PC-9 (cell line): ENCODE data around the gene EVA1C. TPM values are rescaled to one million over a fixed set of nuclear protein-coding genes. Genes with fewer than 3 reads are reported as not detected.

Experiments used
- BruUV-seq: library from RNA; stranded (reverse); fragments of 400-500 nt; replicated peaks from 2 replicates; lab custom pipeline; 2021; lab: Mats Ljungman, UMichigan
- CTCF ChIA-PET: fragments of 300-600 bp; sonication (Branson Sonifier 250); formaldehyde crosslinking; loops from one replicate; lab custom pipeline; 2022; ENCODE audit warnings: antibody characterized with exemption; lab: Charles Lee
- POLR2A ChIA-PET: fragments of 300-600 bp; sonication (Branson Sonifier 250); formaldehyde crosslinking; loops from one replicate; lab custom pipeline; 2022; ENCODE audit warnings: antibody characterized with exemption; ENCODE audit not compliant: unreplicated experiment; lab: Charles Lee
- DNase-seq, 2 experiments: peaks; one replicate each; pipeline versions ENCODE4 v3.0.0 to v3.0.0-alpha.2; 2015 to 2022; ENCODE audit warnings: mixed read lengths in 1 of 2
- H2AFZ ChIP-seq: fragments of 200-600 bp; sonication (generic); 2 replicates; pipeline ENCODE4 v1.8.1; 2017; ENCODE audit warnings: antibody characterized with exemption
- H3F3A ChIP-seq: fragments of 200-600 bp; sonication (generic); 2 replicates; pipeline ENCODE4 v1.8.1; 2017; ENCODE audit warnings: antibody characterized with exemption, mild to moderate bottlenecking, low read depth; ENCODE audit not compliant: insufficient read depth
- H3K27ac ChIP-seq: fragments of 200-600 bp; sonication (generic); 2 replicates; pipeline ENCODE4 v1.6.1; 2016; ENCODE audit warnings: mixed run types
- H3K27me3 ChIP-seq: fragments of 200-600 bp; sonication (generic); 2 replicates; pipeline ENCODE4 v1.6.1; 2016; ENCODE audit warnings: low read depth, mixed run types; ENCODE audit not compliant: insufficient read depth
- H3K36me3 ChIP-seq: fragments of 200-600 bp; sonication (generic); 2 replicates; pipeline ENCODE4 v1.6.1; 2016; ENCODE audit warnings: low read depth, mixed run types
- H3K4me1 ChIP-seq: fragments of 200-600 bp; sonication (generic); replicated peaks from 2 replicates; pipeline ENCODE4 v1.6.1; 2016; ENCODE audit warnings: mixed run types; ENCODE audit not compliant: insufficient read depth
- H3K4me2 ChIP-seq: fragments of 200-600 bp; sonication (generic); 2 replicates; pipeline ENCODE4 v1.6.1; 2017; ENCODE audit warnings: mixed run types
- H3K4me3 ChIP-seq: fragments of 200-600 bp; sonication (generic); 2 replicates; pipeline ENCODE4 v1.6.1; 2016; ENCODE audit warnings: mixed run types
- H3K79me2 ChIP-seq: fragments of 200-600 bp; sonication (generic); 2 replicates; pipeline ENCODE4 v1.6.1; 2017; ENCODE audit warnings: low read depth, mixed run types
- H3K9me2 ChIP-seq: fragments of 200-600 bp; sonication (generic); 2 replicates; pipeline ENCODE4 v1.8.1; 2017; ENCODE audit warnings: mild to moderate bottlenecking; ENCODE audit not compliant: insufficient read depth
- H3K9me3 ChIP-seq: fragments of 200-600 bp; sonication (generic); 2 replicates; pipeline ENCODE4 v1.8.1; 2016; ENCODE audit warnings: low read depth; ENCODE audit not compliant: insufficient read depth
- H4K20me1 ChIP-seq: fragments of 200-600 bp; sonication (generic); 2 replicates; pipeline ENCODE4 v1.8.1; 2017; ENCODE audit not compliant: insufficient read depth
- EZH2 ChIP-seq: fragments of 200-600 bp; sonication (generic); IDR thresholded peaks from 2 replicates; pipeline ENCODE4 v1.8.0; 2017; ENCODE audit warnings: antibody characterized with exemption, low read depth
- intact Hi-C: fragments of 100-400 bp; cut with micrococcal nuclease; formaldehyde crosslinking; loops from one replicate; pipeline ENCODE4 v1.10.0; 2022; ENCODE audit not compliant: unreplicated experiment
- total RNA-seq: library from RNA; stranded (reverse); gene quantifications from 2 replicates; pipeline ENCODE4 v1.2.3, GENCODE V29; 2021
- TF ChIP-seq, protein P1 (sequence below): fragments of 200-600 bp; sonication (generic); conservative IDR thresholded peaks from 2 replicates; pipeline ENCODE4 v1.6.1; 2017; ENCODE audit warnings: mixed run types, antibody characterized with exemption, mild to moderate bottlenecking, moderate library complexity

The EVA1C gene
- total RNA-seq, 1 experiment from 2014 or later, result 3.0 TPM

GRCh38 chr21:32535612-32536011 lies 123.1 kb downstream of the EVA1C start:
- H3K9me3 ChIP-seq, result no peaks in the 10 kb centered on the region
- BruUV-seq, result no TSS peak
- H2AFZ ChIP-seq, result no peak overlapping the region
- H3K4me3 ChIP-seq, result no peak overlapping the region
- no peak for DNase-seq
- H3K27me3 ChIP-seq, result no peaks in the 10 kb centered on the region
- H3F3A ChIP-seq, result no peaks in the 10 kb centered on the region
- no peaks in the 10 kb centered on the region for H3K36me3 ChIP-seq
- H3K4me1 ChIP-seq, result no peaks in the 10 kb centered on the region
- no peak for TF ChIP-seq EZH2
- TF ChIP-seq, protein P1, sequence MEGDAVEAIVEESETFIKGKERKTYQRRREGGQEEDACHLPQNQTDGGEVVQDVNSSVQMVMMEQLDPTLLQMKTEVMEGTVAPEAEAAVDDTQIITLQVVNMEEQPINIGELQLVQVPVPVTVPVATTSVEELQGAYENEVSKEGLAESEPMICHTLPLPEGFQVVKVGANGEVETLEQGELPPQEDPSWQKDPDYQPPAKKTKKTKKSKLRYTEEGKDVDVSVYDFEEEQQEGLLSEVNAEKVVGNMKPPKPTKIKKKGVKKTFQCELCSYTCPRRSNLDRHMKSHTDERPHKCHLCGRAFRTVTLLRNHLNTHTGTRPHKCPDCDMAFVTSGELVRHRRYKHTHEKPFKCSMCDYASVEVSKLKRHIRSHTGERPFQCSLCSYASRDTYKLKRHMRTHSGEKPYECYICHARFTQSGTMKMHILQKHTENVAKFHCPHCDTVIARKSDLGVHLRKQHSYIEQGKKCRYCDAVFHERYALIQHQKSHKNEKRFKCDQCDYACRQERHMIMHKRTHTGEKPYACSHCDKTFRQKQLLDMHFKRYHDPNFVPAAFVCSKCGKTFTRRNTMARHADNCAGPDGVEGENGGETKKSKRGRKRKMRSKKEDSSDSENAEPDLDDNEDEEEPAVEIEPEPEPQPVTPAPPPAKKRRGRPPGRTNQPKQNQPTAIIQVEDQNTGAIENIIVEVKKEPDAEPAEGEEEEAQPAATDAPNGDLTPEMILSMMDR, result no peak
- CTCF ChIA-PET, result no interaction called here
- intact Hi-C loops, result no loop called here
- H4K20me1 ChIP-seq, result no peaks in the 10 kb centered on the region
- H3K9me2 ChIP-seq, result no peaks in the 10 kb centered on the region
- H3K79me2 ChIP-seq, result no peaks in the 10 kb centered on the region
- no peak overlapping the region for H3K4me2 ChIP-seq
- POLR2A ChIA-PET, result no interaction called here
- H3K27ac ChIP-seq, result no peak overlapping the region

DNA sequence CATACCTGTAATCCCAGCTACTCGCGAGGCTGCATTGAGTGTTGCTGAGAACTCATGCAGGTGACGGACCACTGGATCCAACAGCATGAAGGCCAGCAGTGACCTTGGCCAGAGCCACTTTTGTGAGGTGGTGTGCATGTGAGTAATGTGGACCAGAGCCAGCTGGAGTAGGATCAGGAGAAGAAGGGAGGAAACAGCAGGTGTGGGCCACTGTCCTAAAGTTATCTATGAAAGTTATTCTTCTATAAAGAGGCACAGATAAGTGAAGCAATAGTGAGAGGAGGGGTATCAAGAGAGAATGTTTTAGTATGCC lies 125.0 kb downstream of the EVA1C start:
- no peaks in the 10 kb centered on the region for H3K9me2 ChIP-seq
- intact Hi-C loops, result no loop called here
- no peaks in the 10 kb centered on the region for H3K4me1 ChIP-seq
- H3K4me3 ChIP-seq, result no peak overlapping the region
- POLR2A ChIA-PET, result no interaction called here
- no peaks in the 10 kb centered on the region for H3K36me3 ChIP-seq
- H2AFZ ChIP-seq, result no peak overlapping the region
- H4K20me1 ChIP-seq, result no peaks in the 10 kb centered on the region
- H3F3A ChIP-seq, result no peaks in the 10 kb centered on the region
- no peak overlapping the region for H3K4me2 ChIP-seq
- no peaks in the 10 kb centered on the region for H3K27me3 ChIP-seq
- no TSS peak for BruUV-seq
- no peaks in the 10 kb centered on the region for H3K9me3 ChIP-seq
- H3K27ac ChIP-seq, result no peak overlapping the region
- no peaks in the 10 kb centered on the region for H3K79me2 ChIP-seq
- DNase-seq, result no peak
- TF ChIP-seq EZH2, result no peak
- TF ChIP-seq, protein P1, result no peak
- CTCF ChIA-PET, result no interaction called here

DNA sequence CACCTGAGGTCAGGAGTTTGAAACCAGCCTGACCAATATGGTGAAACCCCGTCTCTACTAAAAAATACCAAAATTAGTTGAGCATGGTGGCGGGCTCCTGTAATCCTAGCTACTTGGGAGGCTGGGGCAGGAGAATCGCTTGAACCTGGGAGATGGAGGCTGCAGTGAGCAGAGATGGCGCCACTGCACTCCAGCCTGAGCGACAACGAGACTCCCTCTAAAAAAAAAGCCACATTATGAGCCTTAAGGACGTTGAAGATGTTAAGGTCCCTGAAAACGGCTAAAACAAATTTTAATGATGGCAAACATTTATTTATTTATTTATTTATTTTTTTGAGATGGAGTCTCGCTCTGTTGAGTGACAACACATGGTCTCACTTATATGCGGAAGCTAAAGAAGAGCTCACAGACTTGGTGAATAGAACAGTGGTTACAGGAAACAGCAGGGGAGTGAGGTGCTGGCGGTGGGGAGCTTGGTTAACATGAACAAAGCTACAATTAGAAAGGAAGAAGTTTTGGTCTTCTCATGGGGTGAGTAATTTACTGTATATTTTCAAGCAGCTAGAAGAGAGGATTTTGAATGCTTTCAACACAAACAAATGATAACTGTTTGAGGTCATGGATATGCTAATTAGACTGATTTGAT lies 125.8 kb downstream of the EVA1C start:
- Histone ChIP-seq H3K9me3 (no peaks in the 10 kb centered on the region), H2AFZ (no peak overlapping the region), H3K4me2 (no peak overlapping the region), H3K9me2 (no peaks in the 10 kb centered on the region), H3F3A (no peaks in the 10 kb centered on the region), H3K4me3 (no peak overlapping the region), H3K4me1 (no peaks in the 10 kb centered on the region), H3K36me3 (no peaks in the 10 kb centered on the region), H4K20me1 (no peaks in the 10 kb centered on the region), H3K27ac (no peak overlapping the region), H3K27me3 (no peaks in the 10 kb centered on the region), H3K79me2 (no peaks in the 10 kb centered on the region)
- TF ChIP-seq, protein P1, result no peak
- no peak for TF ChIP-seq EZH2
- no TSS peak for BruUV-seq
- intact Hi-C loops, result no loop called here
- ChIA-PET POLR2A (no interaction called here), CTCF (no interaction called here)
- DNase-seq, result no peak
